ENCODE measurements around the gene SLC15A2.

SLC15A2 gene

GRCh38 chr3:121943431-121943830, 49.2 kb downstream of the SLC15A2 start:
- in situ Hi-C loops (cut with HindIII; ENCODE audit: low sequenced_read_pairs): no loop called here

GRCh38 chr3:121948641-121949040, 54.4 kb downstream of the SLC15A2 start:
- no peak overlapping the region for H3K4me3 ChIP-seq (ENCODE audit: low read depth, low read length)
- no peak for DNase-seq (ENCODE audit: low read depth, low spot score)
- in situ Hi-C loops (cut with HindIII; ENCODE audit: low sequenced_read_pairs): no loop called here
- TF ChIP-seq CTCF (IDR thresholded peaks at IDR 0.05; ENCODE audit: low read depth, low read length): no peak

More at GRCh38 chr3:121943431-121943830, 49.2 kb downstream of the SLC15A2 start:
- TF ChIP-seq CTCF (IDR thresholded peaks at IDR 0.05; ENCODE audit: low read depth, low read length): no peak
- no peak for DNase-seq (ENCODE audit: low read depth, low spot score)
- H3K4me3 ChIP-seq (ENCODE audit: low read depth, low read length): no peak overlapping the region

GRCh38 chr3:121951291-121951919, 57.2 kb downstream of the SLC15A2 start:
- no peak for TF ChIP-seq CTCF (IDR thresholded peaks at IDR 0.05; ENCODE audit: low read depth, low read length)
- H3K4me3 ChIP-seq (ENCODE audit: low read depth, low read length): no peak overlapping the region
- in situ Hi-C loops (cut with HindIII; ENCODE audit: low sequenced_read_pairs): no loop called here
- no peak for DNase-seq (ENCODE audit: low read depth, low spot score)

GRCh38 chr3:121956363-121956762, 62.2 kb downstream of the SLC15A2 start:
- H3K4me3 ChIP-seq (ENCODE audit: low read depth, low read length): no peak overlapping the region
- no peak for TF ChIP-seq CTCF (IDR thresholded peaks at IDR 0.05; ENCODE audit: low read depth, low read length)
- DNase-seq (ENCODE audit: low read depth, low spot score): no peak
- in situ Hi-C loops (cut with HindIII; ENCODE audit: low sequenced_read_pairs): no loop called here

- no peak for DNase-seq (ENCODE audit: low read depth, low spot score)
- in situ Hi-C loops (cut with HindIII; ENCODE audit: low sequenced_read_pairs): no loop called here
- no peak overlapping the region for H3K4me3 ChIP-seq (ENCODE audit: low read depth, low read length)
- TF ChIP-seq CTCF (IDR thresholded peaks at IDR 0.05; ENCODE audit: low read depth, low read length): no peak
Measured at GRCh38 chr3:121957674-121958415, 63.6 kb downstream of the SLC15A2 start.

- no peak for DNase-seq (ENCODE audit: low read depth, low spot score)
- no peak for TF ChIP-seq CTCF (IDR thresholded peaks at IDR 0.05; ENCODE audit: low read depth, low read length)
- no peak overlapping the region for H3K4me3 ChIP-seq (ENCODE audit: low read depth, low read length)
- in situ Hi-C loops (cut with HindIII; ENCODE audit: low sequenced_read_pairs): no loop called here
Measured at GRCh38 chr3:121958801-121959200, 64.6 kb downstream of the SLC15A2 start.
